Fibroblast of the aortic adventitia (primary cell): ENCODE data around the gene NFYB. TPM values are rescaled to one million over a fixed set of nuclear protein-coding genes. Genes with fewer than 3 reads are reported as not detected.

Experiments used
- DNase-seq: peaks from one replicate; pipeline ENCODE4 v3.0.0-alpha.2; 2010; ENCODE audit warnings: low read depth
- H3K4me3 ChIP-seq: 2 replicates; pipeline ENCODE4 v1.5.1; 2011; ENCODE audit warnings: low read depth, mild to moderate bottlenecking, control low read depth, low read length, moderate library complexity
- total RNA-seq: library from RNA; depleted of rRNA; stranded (reverse); fragments of >200 nt; gene quantifications from 2 replicates; pipeline ENCODE4 v1.2.3, GENCODE V29; 2012; ENCODE audit warnings: low replicate concordance
- TF ChIP-seq, protein P1 (sequence below): IDR thresholded peaks from 2 replicates; pipeline ENCODE4 v1.5.1; 2011; ENCODE audit warnings: mild to moderate bottlenecking, low read length, control low read depth, inconsistent platforms; ENCODE audit not compliant: insufficient read depth

Gene NFYB
- total RNA-seq, 1 donor: 20.2 TPM

DNA sequence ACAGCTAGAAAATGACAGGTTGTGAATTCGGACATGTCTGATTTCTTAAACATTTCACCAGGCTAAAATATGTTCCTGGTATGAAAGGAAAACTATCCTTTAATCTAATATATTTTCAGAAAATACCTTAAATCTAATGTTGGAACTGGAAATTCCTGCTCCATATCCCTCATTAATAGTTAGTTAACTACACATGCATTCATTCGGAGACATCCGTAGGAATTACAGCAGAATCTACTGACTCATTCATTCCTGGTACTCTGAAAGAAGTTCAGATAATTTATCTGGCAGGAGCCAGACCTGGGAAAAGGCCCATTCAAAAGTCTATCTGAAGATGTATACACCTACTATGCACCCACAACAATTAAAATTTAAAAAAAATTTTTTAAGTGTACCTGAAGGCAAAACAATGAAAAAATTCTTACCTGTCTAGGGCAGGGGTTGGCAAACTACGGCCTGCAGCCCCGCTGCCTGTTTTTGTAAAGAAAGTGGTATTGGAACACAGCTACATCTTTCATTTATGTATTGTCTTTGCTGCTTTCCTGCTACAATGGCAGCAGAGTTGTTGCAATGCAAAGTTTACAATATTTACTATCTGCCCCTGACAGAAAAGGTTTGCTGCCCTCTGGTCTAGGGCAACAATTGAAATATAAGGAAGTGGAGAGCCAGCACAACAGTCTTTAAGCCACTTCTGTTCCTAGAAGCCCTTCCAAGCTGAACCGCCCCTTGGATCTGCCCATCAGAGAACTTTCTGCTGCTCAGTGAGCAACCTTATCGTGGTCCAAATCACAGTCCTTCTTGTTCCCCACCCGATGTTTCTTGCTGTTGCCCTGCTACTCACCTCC is 17.9 kb upstream of the NFYB start:
- no peak for DNase-seq
- TF ChIP-seq, protein P1, sequence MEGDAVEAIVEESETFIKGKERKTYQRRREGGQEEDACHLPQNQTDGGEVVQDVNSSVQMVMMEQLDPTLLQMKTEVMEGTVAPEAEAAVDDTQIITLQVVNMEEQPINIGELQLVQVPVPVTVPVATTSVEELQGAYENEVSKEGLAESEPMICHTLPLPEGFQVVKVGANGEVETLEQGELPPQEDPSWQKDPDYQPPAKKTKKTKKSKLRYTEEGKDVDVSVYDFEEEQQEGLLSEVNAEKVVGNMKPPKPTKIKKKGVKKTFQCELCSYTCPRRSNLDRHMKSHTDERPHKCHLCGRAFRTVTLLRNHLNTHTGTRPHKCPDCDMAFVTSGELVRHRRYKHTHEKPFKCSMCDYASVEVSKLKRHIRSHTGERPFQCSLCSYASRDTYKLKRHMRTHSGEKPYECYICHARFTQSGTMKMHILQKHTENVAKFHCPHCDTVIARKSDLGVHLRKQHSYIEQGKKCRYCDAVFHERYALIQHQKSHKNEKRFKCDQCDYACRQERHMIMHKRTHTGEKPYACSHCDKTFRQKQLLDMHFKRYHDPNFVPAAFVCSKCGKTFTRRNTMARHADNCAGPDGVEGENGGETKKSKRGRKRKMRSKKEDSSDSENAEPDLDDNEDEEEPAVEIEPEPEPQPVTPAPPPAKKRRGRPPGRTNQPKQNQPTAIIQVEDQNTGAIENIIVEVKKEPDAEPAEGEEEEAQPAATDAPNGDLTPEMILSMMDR: no peak
- no peak overlapping the region for H3K4me3 ChIP-seq

DNA sequence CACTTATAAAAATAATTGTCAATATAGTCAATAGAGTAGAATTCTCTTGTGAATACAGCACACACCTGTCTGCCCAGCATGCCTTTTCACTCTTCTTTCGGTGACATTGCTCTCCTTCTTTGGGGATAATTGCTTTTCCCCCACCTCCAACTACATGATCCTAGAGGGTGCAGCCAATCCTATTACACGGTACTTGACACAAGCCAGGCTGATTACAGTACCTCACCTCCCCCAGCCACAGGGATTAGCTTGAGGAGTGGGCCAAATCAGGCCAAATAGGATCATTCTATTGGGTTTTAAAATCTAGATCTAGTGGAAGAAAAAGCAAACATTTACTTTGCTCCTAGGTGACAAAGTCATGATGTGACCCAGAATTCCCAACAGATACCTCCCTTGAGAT is 16.8 kb upstream of the NFYB start:
- no peak overlapping the region for H3K4me3 ChIP-seq
- DNase-seq: no peak
- TF ChIP-seq, protein P1: no peak

DNA sequence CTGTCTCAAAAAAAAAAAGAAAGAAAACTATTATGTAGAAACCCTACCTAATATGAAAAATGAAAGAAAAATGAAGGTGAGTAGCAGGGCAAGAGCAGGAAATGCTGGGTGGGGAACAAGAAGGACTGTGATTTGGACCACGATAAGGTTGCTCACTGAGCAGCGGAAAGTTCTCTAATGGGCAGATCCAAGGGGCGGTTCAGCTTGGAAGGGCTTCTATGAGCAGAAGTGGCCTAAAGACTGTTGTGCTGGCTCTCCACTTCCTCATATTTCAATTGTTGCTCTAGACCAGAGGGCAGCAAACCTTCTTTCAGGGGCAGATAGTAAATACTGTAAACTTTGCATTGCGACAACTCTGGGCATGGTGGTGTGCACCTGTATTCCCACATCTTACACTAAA is 16.3 kb upstream of the NFYB start:
- DNase-seq: no peak
- TF ChIP-seq, protein P1: no peak
- H3K4me3 ChIP-seq: no peak overlapping the region

DNA sequence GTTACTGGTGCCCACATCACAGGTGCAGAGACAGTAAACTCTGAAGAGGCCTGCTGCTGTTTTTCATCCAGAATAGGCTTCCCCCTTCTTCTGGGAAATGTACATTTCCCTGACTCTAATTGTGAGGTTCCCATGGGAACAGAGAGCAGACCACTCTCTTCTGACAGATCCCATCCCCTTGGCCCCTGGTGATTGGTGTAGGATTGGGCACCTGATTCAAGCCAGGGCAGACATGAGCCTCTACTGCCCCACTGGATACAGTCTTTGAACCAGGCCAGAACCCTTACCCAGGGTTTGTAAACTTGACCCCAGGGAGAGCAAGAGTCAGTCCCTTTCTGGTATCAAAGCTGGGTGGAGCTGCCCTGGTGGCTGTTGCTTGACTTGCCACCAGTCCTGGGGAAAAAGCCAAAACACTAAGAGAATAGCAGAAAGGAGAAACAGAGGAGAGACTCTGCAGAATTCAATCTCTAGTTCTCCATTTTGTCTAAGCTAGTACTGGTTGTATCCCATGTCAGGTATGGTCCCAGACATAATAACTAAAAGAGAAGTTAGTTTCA is 14.8 kb upstream of the NFYB start:
- no peak for DNase-seq
- TF ChIP-seq, protein P1: no peak
- no peak overlapping the region for H3K4me3 ChIP-seq

DNA sequence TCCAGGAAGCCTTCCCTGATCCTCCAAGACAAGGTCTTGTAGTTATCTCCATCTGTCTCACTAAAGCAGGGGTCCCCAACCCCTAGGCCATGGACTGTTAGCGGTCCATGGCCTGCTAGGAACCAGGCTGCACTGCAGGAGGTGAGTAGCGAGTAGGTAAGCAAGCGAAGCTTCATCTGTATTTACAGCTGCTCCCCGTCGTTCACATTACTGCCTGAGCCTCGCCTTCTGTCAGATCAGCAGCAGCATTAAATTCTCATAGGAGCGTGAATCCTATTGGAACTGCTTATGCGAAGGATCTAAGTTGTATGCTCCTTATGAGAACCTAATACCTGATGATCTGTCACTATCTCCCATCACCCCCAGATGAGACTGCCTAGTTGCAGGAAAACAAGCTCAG is 12.4 kb upstream of the NFYB start:
- DNase-seq: no peak
- TF ChIP-seq, protein P1: no peak
- no peak overlapping the region for H3K4me3 ChIP-seq

DNA sequence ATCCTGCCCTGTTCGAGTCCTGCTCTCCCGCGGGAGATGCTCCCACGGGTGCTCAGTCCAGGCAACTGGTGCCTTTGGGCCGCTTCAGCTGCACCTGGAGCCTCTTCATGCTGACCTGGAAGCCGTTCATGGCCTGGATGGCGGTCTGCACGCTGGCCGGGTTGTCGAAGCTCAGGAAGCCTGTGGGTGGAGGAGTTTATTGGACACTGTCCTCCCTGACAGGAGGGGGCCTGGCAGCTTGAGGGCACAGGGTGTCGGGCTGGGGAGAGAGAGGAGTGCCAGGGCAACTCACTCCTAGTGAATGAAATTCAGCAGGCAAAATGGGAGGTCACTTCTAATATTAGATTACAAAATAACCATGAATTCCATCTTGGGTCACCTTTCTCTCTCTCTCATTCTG is 9.3 kb upstream of the NFYB start:
- TF ChIP-seq, protein P1: no peak
- no peak for DNase-seq
- no peak overlapping the region for H3K4me3 ChIP-seq
